Stimulated activated CD4-positive, alpha-beta T cell treated with anti-CD3 and anti-CD28 coated beads, Interleukin-2, amount 100 ng/mL, for 24 hours (primary cell): ENCODE results near the gene MAN2B2.
"Not testable (repeated sequence)": the region's sequence is repeated elsewhere in the genome, so short reads cannot be mapped to it uniquely, and the experiment has no call there.

ENCODE experiments used
- DNase-seq, 2 donors: peaks; one replicate each; pipeline ENCODE4 v3.0.0-alpha.2; 2020

MAN2B2 gene

GRCh38 chr4:6618386-6619115, 43.6 kb downstream of the MAN2B2 start:
- no peak for DNase-seq

- no peak for DNase-seq
Measured at GRCh38 chr4:6619116-6619465, 44.1 kb downstream of the MAN2B2 start.

GRCh38 chr4:6619466-6620255, 44.7 kb downstream of the MAN2B2 start:
- DNase-seq = no peak

- DNase-seq = no peak
Measured at GRCh38 chr4:6620296-6620695, 45.3 kb downstream of the MAN2B2 start.

GRCh38 chr4:6620891-6621555, 46.0 kb downstream of the MAN2B2 start:
- no peak for DNase-seq

GRCh38 chr4:6621556-6621927, 46.6 kb downstream of the MAN2B2 start:
- DNase-seq = no peak

- no peak for DNase-seq
Measured at GRCh38 chr4:6622744-6623143, 47.8 kb downstream of the MAN2B2 start.

- no peak for DNase-seq
Measured at GRCh38 chr4:6625256-6625655, 50.3 kb downstream of the MAN2B2 start.

- DNase-seq = no peak
Measured at GRCh38 chr4:6626066-6626465, 51.1 kb downstream of the MAN2B2 start.

GRCh38 chr4:6627832-6628231, 52.8 kb downstream of the MAN2B2 start:
- DNase-seq = no peak

- DNase-seq = not testable (repeated sequence)
Measured at GRCh38 chr4:6628484-6628883, 53.5 kb downstream of the MAN2B2 start.

GRCh38 chr4:6632125-6632524, 57.1 kb downstream of the MAN2B2 start:
- DNase-seq = no peak

- no peak for DNase-seq
Measured at GRCh38 chr4:6633091-6633906, 58.3 kb downstream of the MAN2B2 start.

GRCh38 chr4:6634746-6635145, 59.8 kb downstream of the MAN2B2 start:
- DNase-seq = no peak

- no peak for DNase-seq
Measured at GRCh38 chr4:6639137-6639680, 64.2 kb downstream of the MAN2B2 start.

- DNase-seq = peak; percentile 93
Measured at GRCh38 chr4:6640292-6641163, 65.5 kb downstream of the MAN2B2 start, which contains the start of gene MRFAP1. MRFAP1 (plus strand) TSS chr4:6640685; CDS start chr4:6640863, 178 bp downstream.

GRCh38 chr4:6641164-6641970, 66.4 kb downstream of the MAN2B2 start:
- DNase-seq = peak; percentile 49 to 54

- DNase-seq = no peak
Measured at GRCh38 chr4:6641971-6642320, 67.0 kb downstream of the MAN2B2 start.

GRCh38 chr4:6643141-6643847, 68.3 kb downstream of the MAN2B2 start:
- DNase-seq = no peak
